ENCODE measurements around the gene FOXR1. TPM values are rescaled to one million over a fixed set of nuclear protein-coding genes. Genes with fewer than 3 reads are reported as not detected.

Gene FOXR1, protein sequence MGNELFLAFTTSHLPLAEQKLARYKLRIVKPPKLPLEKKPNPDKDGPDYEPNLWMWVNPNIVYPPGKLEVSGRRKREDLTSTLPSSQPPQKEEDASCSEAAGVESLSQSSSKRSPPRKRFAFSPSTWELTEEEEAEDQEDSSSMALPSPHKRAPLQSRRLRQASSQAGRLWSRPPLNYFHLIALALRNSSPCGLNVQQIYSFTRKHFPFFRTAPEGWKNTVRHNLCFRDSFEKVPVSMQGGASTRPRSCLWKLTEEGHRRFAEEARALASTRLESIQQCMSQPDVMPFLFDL
- total RNA-seq (not detected), polyA plus RNA-seq (not detected)

GRCh38 chr11:118971646-118972045 is at the start of gene FOXR1:
Gene FOXR1 (plus strand): TSS chr11:118971761. CDS start chr11:118971932, 171 bp downstream.
- no peak for DNase-seq
- ATAC-seq = no peak
- Histone ChIP-seq H3K27me3 (no peaks in the 10 kb centered on the region), H3K9me3 (no peaks in the 10 kb centered on the region), H3K27ac (no peak within 1 kb of the TSS), H3K4me1 (no peaks in the 10 kb centered on the region), H3K36me3 (no peaks in the 10 kb centered on the region), H3K4me3 (no peak within 1 kb of the TSS)
- no peak for FAIRE-seq
- 36% methylated on average over 32 to 33 of the region's 33 CpGs for WGBS, 2 donors
- TF ChIP-seq, protein P1, sequence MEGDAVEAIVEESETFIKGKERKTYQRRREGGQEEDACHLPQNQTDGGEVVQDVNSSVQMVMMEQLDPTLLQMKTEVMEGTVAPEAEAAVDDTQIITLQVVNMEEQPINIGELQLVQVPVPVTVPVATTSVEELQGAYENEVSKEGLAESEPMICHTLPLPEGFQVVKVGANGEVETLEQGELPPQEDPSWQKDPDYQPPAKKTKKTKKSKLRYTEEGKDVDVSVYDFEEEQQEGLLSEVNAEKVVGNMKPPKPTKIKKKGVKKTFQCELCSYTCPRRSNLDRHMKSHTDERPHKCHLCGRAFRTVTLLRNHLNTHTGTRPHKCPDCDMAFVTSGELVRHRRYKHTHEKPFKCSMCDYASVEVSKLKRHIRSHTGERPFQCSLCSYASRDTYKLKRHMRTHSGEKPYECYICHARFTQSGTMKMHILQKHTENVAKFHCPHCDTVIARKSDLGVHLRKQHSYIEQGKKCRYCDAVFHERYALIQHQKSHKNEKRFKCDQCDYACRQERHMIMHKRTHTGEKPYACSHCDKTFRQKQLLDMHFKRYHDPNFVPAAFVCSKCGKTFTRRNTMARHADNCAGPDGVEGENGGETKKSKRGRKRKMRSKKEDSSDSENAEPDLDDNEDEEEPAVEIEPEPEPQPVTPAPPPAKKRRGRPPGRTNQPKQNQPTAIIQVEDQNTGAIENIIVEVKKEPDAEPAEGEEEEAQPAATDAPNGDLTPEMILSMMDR (IDR thresholded peaks at IDR 0.05) = no peak
- intact Hi-C loops (cut with DNase I) = no loop called here

DNA sequence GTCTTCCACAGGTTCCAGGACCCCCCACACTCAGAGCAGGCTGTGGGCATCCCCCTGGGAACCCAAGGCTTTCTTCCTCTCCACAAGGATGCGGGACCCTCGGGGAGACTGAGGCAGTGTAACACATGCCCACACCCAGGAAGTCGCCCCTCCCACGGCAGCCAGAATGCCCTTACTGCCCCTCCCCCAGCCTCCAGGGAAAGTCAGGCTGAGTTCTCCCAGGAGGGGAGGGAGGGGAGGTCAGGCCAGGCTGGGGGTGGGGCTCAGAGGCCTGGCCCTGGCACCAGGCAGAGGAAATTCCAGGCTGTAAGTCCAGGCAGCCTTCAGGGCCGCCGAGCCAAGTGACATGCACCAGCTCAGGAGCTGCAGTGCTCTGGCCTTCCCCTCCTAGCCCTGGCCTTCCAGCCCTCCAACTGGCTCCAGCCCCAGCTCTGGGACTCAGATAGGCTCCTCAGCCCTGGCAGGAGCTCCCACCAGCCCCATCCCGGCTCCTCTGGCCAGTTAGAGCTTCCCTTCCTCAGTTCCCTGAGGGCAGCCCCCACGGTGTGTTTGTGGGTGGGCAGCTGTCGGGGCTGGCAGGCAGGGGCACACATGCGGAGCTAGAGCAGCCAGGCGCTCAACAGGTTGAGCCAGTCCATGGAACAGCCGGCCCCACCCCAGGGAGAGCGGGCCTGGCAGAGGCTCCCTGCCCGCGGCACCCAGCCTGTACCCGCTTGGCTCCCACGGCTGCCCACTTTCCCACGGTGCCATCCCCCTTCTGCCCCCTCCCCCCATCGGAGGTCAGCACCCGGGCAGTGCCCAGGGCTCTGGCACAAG is 49.4 kb upstream of the FOXR1 start:
- H3K4me1 ChIP-seq = peaks cover 33 to 56% (median 42%) of the 10 kb centered on the region in 3 donors
- peak overlapping the region; percentile 0 to 88 (median 77) for H3K4me3 ChIP-seq
- no peaks in the 10 kb centered on the region for H3K9me3 ChIP-seq
- no peaks in the 10 kb centered on the region for H3K36me3 ChIP-seq
- TF ChIP-seq, protein P1 (IDR thresholded peaks at IDR 0.05) = no peak
- 3 to 7% methylated on average over 18 to 20 of the region's 20 CpGs for WGBS, 2 donors
- peak overlapping the region; percentile 76 to 95 (median 92) for H3K27ac ChIP-seq
- peak; percentile 70 to 73 (median 70) for ATAC-seq
- intact Hi-C loops (cut with DNase I) = no loop called here
- peak; percentile 87 to 96 (median 92) for DNase-seq
- FAIRE-seq = no peak
- H3K27me3 ChIP-seq = no peaks in the 10 kb centered on the region

DNA sequence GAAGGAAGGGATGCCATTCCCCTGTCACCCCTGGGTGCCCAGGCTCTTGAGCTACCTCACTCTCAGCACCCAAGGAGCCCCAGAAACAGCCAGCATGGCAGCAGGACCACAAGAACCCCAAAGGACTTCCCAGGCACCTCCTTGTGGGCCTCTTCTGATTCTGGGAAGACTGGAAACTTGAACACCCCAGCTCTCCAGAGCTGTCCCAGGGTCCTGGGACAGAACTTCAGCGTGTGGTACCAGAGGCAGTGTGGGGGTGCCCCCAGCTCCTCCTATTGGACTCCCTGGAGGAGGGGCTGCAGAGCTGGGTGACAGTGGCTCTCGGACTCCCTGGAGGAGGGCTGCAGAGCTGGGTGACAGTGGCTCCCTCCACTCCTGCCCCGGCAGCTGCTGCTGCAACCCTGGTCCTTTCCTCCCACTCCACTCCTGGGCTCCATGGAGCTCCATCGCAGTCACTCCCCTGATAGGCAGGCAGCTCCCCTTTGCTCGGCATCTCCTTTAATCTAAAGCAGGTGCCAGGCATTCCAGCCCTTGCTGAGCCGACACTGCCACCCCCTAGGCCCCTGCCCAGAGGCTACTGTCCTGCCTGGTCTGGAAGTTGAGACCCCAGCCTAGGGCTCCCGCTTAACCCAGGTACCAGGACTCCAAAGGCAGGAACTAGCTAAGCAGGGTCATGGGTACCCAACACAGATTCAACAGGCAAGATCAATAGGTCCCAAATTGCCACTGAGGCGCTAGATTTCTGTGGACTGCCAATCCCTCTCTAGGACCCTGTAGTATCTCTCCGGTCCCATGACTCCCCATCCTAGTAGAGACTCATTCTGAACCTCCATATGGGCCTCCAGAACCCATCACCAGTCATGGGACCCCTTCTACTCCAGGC is 48.6 kb upstream of the FOXR1 start:
- peaks cover 25 to 51% (median 39%) of the 10 kb centered on the region in 3 donors for H3K4me1 ChIP-seq
- no peaks in the 10 kb centered on the region for H3K36me3 ChIP-seq
- H3K9me3 ChIP-seq = no peaks in the 10 kb centered on the region
- WGBS, 2 donors = 16 to 17% methylated on average over 9 of the region's 9 CpGs
- FAIRE-seq (no peak), ATAC-seq (no peak), DNase-seq (peak in 3 of 6 donors; percentile 30 to 69 (median 45))
- H3K27ac ChIP-seq = peak overlapping the region; percentile 76 to 95 (median 92)
- H3K27me3 ChIP-seq = no peaks in the 10 kb centered on the region
- intact Hi-C loops (cut with DNase I) = no loop called here
- TF ChIP-seq, protein P1 (IDR thresholded peaks at IDR 0.05) = no peak
- H3K4me3 ChIP-seq = peak overlapping the region; percentile 0 to 88 (median 77)

DNA sequence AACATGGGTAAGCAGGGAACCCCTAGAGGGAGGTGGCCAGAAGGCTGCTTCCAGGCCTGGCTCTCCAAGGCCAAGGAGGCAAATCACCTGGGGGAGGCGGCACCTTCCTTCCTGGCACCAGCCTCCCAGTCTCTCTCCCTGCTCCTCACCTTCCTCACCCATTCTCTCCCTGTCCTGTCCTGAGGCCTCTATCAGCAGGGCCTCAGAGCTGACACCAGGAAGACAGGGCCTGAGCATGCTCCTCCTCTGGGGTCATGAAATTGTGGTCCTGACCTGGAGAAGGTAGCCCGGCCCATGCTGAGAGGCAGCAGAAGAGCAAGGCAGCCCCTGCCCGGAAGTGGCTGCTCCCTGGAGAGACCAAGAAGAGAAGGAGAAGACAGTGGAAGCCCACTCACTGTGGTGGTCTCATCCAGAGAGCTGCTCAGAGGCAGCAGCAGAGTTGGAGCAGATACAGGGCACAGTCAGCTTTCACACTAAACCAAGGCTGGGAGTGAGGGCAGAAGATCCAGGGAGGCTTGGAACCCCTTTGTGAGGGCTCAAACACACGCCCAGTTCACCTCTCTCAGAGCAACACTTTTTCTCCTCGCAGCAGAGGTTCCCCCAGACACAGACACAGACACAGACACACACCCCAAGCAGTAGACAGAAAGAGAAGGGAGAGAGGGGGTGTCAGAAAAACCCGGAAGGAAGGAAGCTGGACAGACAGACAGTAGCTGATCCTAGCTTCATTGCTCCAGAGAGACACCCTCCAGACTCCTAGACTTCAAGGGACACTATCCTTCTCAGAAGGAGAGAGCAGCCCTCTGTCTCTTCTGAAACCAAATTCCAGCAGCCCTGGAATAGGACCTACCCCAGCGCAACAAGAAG is 47.6 kb upstream of the FOXR1 start:
- H3K27me3 ChIP-seq = no peaks in the 10 kb centered on the region
- no peaks in the 10 kb centered on the region for H3K36me3 ChIP-seq
- FAIRE-seq (no peak), ATAC-seq (no peak), DNase-seq (peak in 2 of 6 donors; percentile 36 to 64)
- intact Hi-C loops (cut with DNase I) = loop anchor here in 1 of 3 donors (2.0 kb wide), 1 partner anchor 15 kb away; no protein-coding TSS in a partner anchor
- peak overlapping the region; percentile 66 to 95 (median 92) for H3K27ac ChIP-seq
- TF ChIP-seq, protein P1 (IDR thresholded peaks at IDR 0.05) = no peak
- no peaks in the 10 kb centered on the region for H3K9me3 ChIP-seq
- WGBS, 2 donors = 3 to 8% methylated on average over 7 of the region's 7 CpGs
- peak overlapping the region; percentile 46 to 88 (median 77) for H3K4me3 ChIP-seq
- peaks cover 23 to 45% (median 31%) of the 10 kb centered on the region in 3 donors for H3K4me1 ChIP-seq

Measured in pancreas (tissue), 10 donors.